Tibial artery (tissue), 4 donors: ENCODE measurements around the gene HOXB4.
A peak's percentile ranks its signal among the peaks of the same experiment; 100 is the strongest.

Source experiments
- DNase-seq, 2 donors: peaks; one replicate each; pipeline ENCODE4 v3.0.0-alpha.2; 2019
- H3K27ac ChIP-seq, 2 donors: fragments of 200-600 bp; sonication (generic) in 1 of 2; 1 replicate in 1 of 2; 2 replicates in 1 of 2; pipeline ENCODE4 v1.5.1; 2018 to 2019; ENCODE audit warnings: mild to moderate bottlenecking in 1 of 2
- H3K27me3 ChIP-seq, 2 donors: fragments of 200-600 bp; sonication (generic) in 1 of 2; one replicate each; pipeline versions ENCODE4 v1.5.1 to v1.6.0; 2016 to 2019
- H3K36me3 ChIP-seq, 3 donors: fragments of 200-600 bp; sonication (generic) in 2 of 3; one replicate each; pipeline ENCODE4 v1.5.1; 2016 to 2019; ENCODE audit warnings: mild to moderate bottlenecking in 2 of 3
- H3K4me1 ChIP-seq, 4 donors: fragments of 200-600 bp; sonication (generic) in 2 of 4; 1 replicate in 3 of 4; 2 replicates in 1 of 4; pipeline ENCODE4 v1.5.1; 2016 to 2019
- H3K4me3 ChIP-seq, 2 donors: fragments of 200-600 bp; sonication (generic) in 1 of 2; 1 replicate in 1 of 2; 2 replicates in 1 of 2; pipeline ENCODE4 v1.5.1; 2018 to 2019; ENCODE audit warnings: mild to moderate bottlenecking in 2 of 2
- H3K9me3 ChIP-seq, 3 donors: fragments of 200-600 bp; sonication (generic) in 1 of 3; one replicate each; pipeline ENCODE4 v1.5.1; 2016 to 2019
- CTCF ChIP-seq, 2 experiments: fragments of 200-600 bp in 1 of 2; fragments of 450-650 bp in 1 of 2; IDR thresholded peaks; one replicate each; pipeline ENCODE4 v1.5.1; 2017 to 2019; ENCODE audit warnings: antibody characterized with exemption in 2 of 2, mild to moderate bottlenecking in 1 of 2, moderate library complexity in 1 of 2
- intact Hi-C: fragments of 100-400 bp; cut with DNase I; formaldehyde crosslinking; loops from one replicate; pipeline ENCODE4 v1.15.0; 2023; ENCODE audit warnings: low total_unique reads

Gene HOXB4

GRCh38 chr17:48555258-48556228, 22.6 kb downstream of the HOXB4 start:
- TF ChIP-seq CTCF (IDR thresholded peaks at IDR 0.05), result peak in 1 of 2 experiments; percentile 23
- Histone ChIP-seq H3K36me3 (no peaks in the 10 kb centered on the region), H3K27me3 (no peaks in the 10 kb centered on the region), H3K4me1 (peaks cover 0 to 43% (median 16%) of the 10 kb centered on the region in 4 donors), H3K27ac (peak overlapping the region; percentile 35 to 88), H3K9me3 (no peaks in the 10 kb centered on the region), H3K4me3 (peak overlapping the region; percentile 43 to 67)
- DNase-seq, result no peak
- intact Hi-C loops, result no loop called here

- Histone ChIP-seq H3K27ac (peak overlapping the region; percentile 42 to 88), H3K9me3 (no peaks in the 10 kb centered on the region), H3K4me3 (peak overlapping the region; percentile 43 to 67), H3K4me1 (peaks cover 0 to 43% (median 12%) of the 10 kb centered on the region in 4 donors), H3K36me3 (no peaks in the 10 kb centered on the region), H3K27me3 (no peaks in the 10 kb centered on the region)
- no peak for DNase-seq
- intact Hi-C loops, result no loop called here
- no peak for TF ChIP-seq CTCF (IDR thresholded peaks at IDR 0.05)
Measured at GRCh38 chr17:48554412-48555257, 23.5 kb downstream of the HOXB4 start.

- peak overlapping the region; percentile 43 to 67 for H3K4me3 ChIP-seq
- no peaks in the 10 kb centered on the region for H3K27me3 ChIP-seq
- H3K9me3 ChIP-seq, result no peaks in the 10 kb centered on the region
- no peaks in the 10 kb centered on the region for H3K36me3 ChIP-seq
- peak overlapping the region; percentile 42 to 88 for H3K27ac ChIP-seq
- intact Hi-C loops, result no loop called here
- DNase-seq, result no peak
- TF ChIP-seq CTCF (IDR thresholded peaks at IDR 0.05), result no peak
- peaks cover 0 to 43% (median 12%) of the 10 kb centered on the region in 4 donors for H3K4me1 ChIP-seq
Measured at GRCh38 chr17:48553826-48554225, 24.3 kb downstream of the HOXB4 start.

GRCh38 chr17:48553190-48553547, 25.0 kb downstream of the HOXB4 start:
- Histone ChIP-seq H3K4me1 (peaks cover 0 to 43% (median 12%) of the 10 kb centered on the region in 4 donors), H3K36me3 (no peaks in the 10 kb centered on the region), H3K4me3 (no peak overlapping the region), H3K27me3 (no peaks in the 10 kb centered on the region), H3K9me3 (no peaks in the 10 kb centered on the region), H3K27ac (peak overlapping the region in 1 of 2 donors; percentile 16)
- intact Hi-C loops, result no loop called here
- no peak for DNase-seq
- TF ChIP-seq CTCF (IDR thresholded peaks at IDR 0.05), result no peak

GRCh38 chr17:48552466-48553189, 25.5 kb downstream of the HOXB4 start:
- peaks cover 0 to 47% (median 12%) of the 10 kb centered on the region in 4 donors for H3K4me1 ChIP-seq
- TF ChIP-seq CTCF (IDR thresholded peaks at IDR 0.05), result no peak
- no peak overlapping the region for H3K4me3 ChIP-seq
- intact Hi-C loops, result no loop called here
- H3K9me3 ChIP-seq, result no peaks in the 10 kb centered on the region
- peak overlapping the region in 1 of 2 donors; percentile 16 for H3K27ac ChIP-seq
- no peak for DNase-seq
- no peaks in the 10 kb centered on the region for H3K27me3 ChIP-seq
- H3K36me3 ChIP-seq, result no peaks in the 10 kb centered on the region
